Neutrophil (primary cell): ENCODE results near the gene SIAH3.

Source experiments
- H3K27ac ChIP-seq: fragments of 200-600 bp; sonication (generic); 2 replicates; pipeline ENCODE4 v1.5.1; 2016; ENCODE audit warnings: mild to moderate bottlenecking, moderate library complexity
- H3K27me3 ChIP-seq: fragments of 200-600 bp; sonication (generic); 2 replicates; pipeline ENCODE4 v1.6.0; 2016; ENCODE audit warnings: mild to moderate bottlenecking
- H3K36me3 ChIP-seq: fragments of 200-600 bp; sonication (generic); 2 replicates; pipeline ENCODE4 v1.5.1; 2017
- H3K4me1 ChIP-seq, 2 experiments: fragments of 200-600 bp in 1 of 2; sonication (generic) in 1 of 2; 1 replicate in 1 of 2; 2 replicates in 1 of 2; pipeline versions ENCODE4 v1.5.1 to v1.6.1; 2013 to 2016; ENCODE audit warnings: low read depth in 1 of 2, low read length in 1 of 2, mild to moderate bottlenecking in 1 of 2, moderate library complexity in 1 of 2; ENCODE audit not compliant: control insufficient read depth in 1 of 2, insufficient read depth in 1 of 2
- H3K4me3 ChIP-seq, 2 experiments: fragments of 200-600 bp in 1 of 2; sonication (generic) in 1 of 2; 1 replicate in 1 of 2; 2 replicates in 1 of 2; pipeline ENCODE4 v1.5.1; 2013 to 2016; ENCODE audit warnings: low read depth in 1 of 2, low read length in 1 of 2, mild to moderate bottlenecking in 1 of 2, moderate library complexity in 1 of 2
- H3K9me3 ChIP-seq: fragments of 200-600 bp; sonication (generic); 2 replicates; pipeline ENCODE4 v1.5.1; 2016
- CTCF ChIP-seq: fragments of 200-600 bp; sonication (generic); IDR thresholded peaks from 2 replicates; pipeline ENCODE4 v1.5.1; 2016; ENCODE audit warnings: antibody characterized with exemption

The SIAH3 gene

GRCh38 chr13:45820106-45820838, 31.3 kb downstream of the SIAH3 start:
- no peak for TF ChIP-seq CTCF
- Histone ChIP-seq H3K4me1 (no peaks in the 10 kb centered on the region), H3K36me3 (no peaks in the 10 kb centered on the region), H3K27me3 (no peaks in the 10 kb centered on the region), H3K9me3 (no peaks in the 10 kb centered on the region), H3K27ac (no peak overlapping the region), H3K4me3 (no peak overlapping the region)

GRCh38 chr13:45817833-45818232, 33.7 kb downstream of the SIAH3 start:
- no peak for TF ChIP-seq CTCF
- no peaks in the 10 kb centered on the region for H3K27me3 ChIP-seq
- H3K9me3 ChIP-seq = no peaks in the 10 kb centered on the region
- H3K4me3 ChIP-seq = no peak overlapping the region
- H3K36me3 ChIP-seq = no peaks in the 10 kb centered on the region
- no peaks in the 10 kb centered on the region for H3K4me1 ChIP-seq
- no peak overlapping the region for H3K27ac ChIP-seq

GRCh38 chr13:45816427-45816826, 35.1 kb downstream of the SIAH3 start:
- no peak overlapping the region for H3K4me3 ChIP-seq
- H3K27me3 ChIP-seq = no peaks in the 10 kb centered on the region
- H3K4me1 ChIP-seq = no peaks in the 10 kb centered on the region
- no peaks in the 10 kb centered on the region for H3K9me3 ChIP-seq
- no peaks in the 10 kb centered on the region for H3K36me3 ChIP-seq
- no peak overlapping the region for H3K27ac ChIP-seq
- no peak for TF ChIP-seq CTCF

- no peak for TF ChIP-seq CTCF
- Histone ChIP-seq H3K4me1 (no peaks in the 10 kb centered on the region), H3K4me3 (no peak overlapping the region), H3K27ac (no peak overlapping the region), H3K36me3 (no peaks in the 10 kb centered on the region), H3K27me3 (no peaks in the 10 kb centered on the region), H3K9me3 (no peaks in the 10 kb centered on the region)
Measured at GRCh38 chr13:45812695-45813372, 38.7 kb downstream of the SIAH3 start.

GRCh38 chr13:45811891-45812694, 39.5 kb downstream of the SIAH3 start:
- no peaks in the 10 kb centered on the region for H3K4me1 ChIP-seq
- no peak overlapping the region for H3K27ac ChIP-seq
- no peaks in the 10 kb centered on the region for H3K36me3 ChIP-seq
- H3K27me3 ChIP-seq = no peaks in the 10 kb centered on the region
- no peak for TF ChIP-seq CTCF
- no peaks in the 10 kb centered on the region for H3K9me3 ChIP-seq
- H3K4me3 ChIP-seq = no peak overlapping the region
